Fibroblast of lung (primary cell): Measurements from ENCODE around the gene CD200. TPM values are rescaled to one million over a fixed set of nuclear protein-coding genes. Genes with fewer than 3 reads are reported as not detected.

Experiments
- DNase-seq, 2 donors: peaks; one replicate each; pipeline versions ENCODE4 v3.0.0 to v3.0.0-alpha.2; 2010; ENCODE audit warnings: low read depth in 2 of 2
- H2AFZ ChIP-seq: 2 replicates; pipeline ENCODE4 v1.5.1; 2012; ENCODE audit warnings: low read length, control low read depth, inconsistent platforms
- H3K27ac ChIP-seq: 2 replicates; pipeline ENCODE4 v1.5.1; 2011; ENCODE audit warnings: low read length, control low read depth; ENCODE audit not compliant: insufficient read depth
- H3K27me3 ChIP-seq: 2 replicates; pipeline ENCODE4 v1.5.1; 2011; ENCODE audit warnings: mild to moderate bottlenecking, low read length; ENCODE audit not compliant: control insufficient read depth, insufficient read depth
- H3K36me3 ChIP-seq: 2 replicates; pipeline ENCODE4 v1.5.1; 2011; ENCODE audit warnings: low read length; ENCODE audit not compliant: control insufficient read depth, insufficient read depth
- H3K4me1 ChIP-seq: 2 replicates; pipeline ENCODE4 v1.5.1; 2011; ENCODE audit warnings: low read length; ENCODE audit not compliant: control insufficient read depth, insufficient read depth; ENCODE audit errors: extremely low read depth
- H3K4me2 ChIP-seq: 2 replicates; pipeline ENCODE4 v1.5.1; 2011; ENCODE audit warnings: low read length, control low read depth; ENCODE audit not compliant: insufficient read depth; ENCODE audit errors: extremely low read depth
- H3K4me3 ChIP-seq, 4 experiments: fragments of 200-600 bp in 1 of 4; sonication (generic) in 1 of 4; replicated peaks in 1 of 4; 2 replicates each; pipeline ENCODE4 v1.5.1; 2011 to 2016; ENCODE audit warnings: low read length in 4 of 4, low read depth in 3 of 4, mild to moderate bottlenecking in 3 of 4, control low read depth in 2 of 4, inconsistent platforms in 1 of 4, mixed read lengths in 1 of 4; ENCODE audit not compliant: insufficient read depth in 1 of 4; ENCODE audit errors: control extremely low read depth in 1 of 4
- H3K79me2 ChIP-seq: 2 replicates; pipeline ENCODE4 v1.5.1; 2012; ENCODE audit warnings: mild to moderate bottlenecking, low read length, inconsistent platforms; ENCODE audit not compliant: control insufficient read depth, insufficient read depth
- H3K9ac ChIP-seq: 2 replicates; pipeline ENCODE4 v1.5.1; 2011; ENCODE audit warnings: mild to moderate bottlenecking, low read length, control low read depth; ENCODE audit not compliant: insufficient read depth
- H3K9me3 ChIP-seq: 2 replicates; pipeline ENCODE4 v1.5.1; 2012; ENCODE audit warnings: low read depth, low read length; ENCODE audit not compliant: control insufficient read depth, insufficient read depth
- H4K20me1 ChIP-seq: 2 replicates; pipeline ENCODE4 v1.5.1; 2011; ENCODE audit warnings: low read length; ENCODE audit not compliant: control insufficient read depth, insufficient read depth; ENCODE audit errors: extremely low read depth
- CTCF ChIP-seq, 2 donors: IDR thresholded peaks in 1 of 2; conservative IDR thresholded peaks in 1 of 2; 1 replicate in 1 of 2; 2 replicates in 1 of 2; pipeline ENCODE4 v1.5.1; 2011 to 2012; ENCODE audit warnings: low read length in 2 of 2, control low read depth in 1 of 2, inconsistent platforms in 1 of 2, low read depth in 1 of 2, mild to moderate bottlenecking in 1 of 2
- EZH2 ChIP-seq: IDR thresholded peaks from 2 replicates; pipeline ENCODE4 v1.5.1; 2012; ENCODE audit warnings: low read length, control low read depth, mild to moderate bottlenecking; ENCODE audit errors: missing control alignments
- polyA plus RNA-seq, 2 donors: library from polyadenylated mRNA; depleted of rRNA in 1 of 2; stranded (reverse) in 1 of 2; unstranded in 1 of 2; fragments of >200 nt; gene quantifications; 2 replicates each; pipeline ENCODE4 v1.2.1, GENCODE V29; 2011 to 2012; ENCODE audit warnings: missing spikeins in 1 of 2
- total RNA-seq: library from RNA; depleted of rRNA; stranded (reverse); fragments of >200 nt; gene quantifications from 2 replicates; pipeline ENCODE4 v1.2.1, GENCODE V29; 2014

Gene CD200
- total and polyA plus RNA-seq, 2 donors (not counting 1 experiment from before 2014, with no cell fraction given) = 0.17 to 0.22 TPM

- Histone ChIP-seq H3K9me3 (no peaks in the 10 kb centered on the region), H3K27ac (no peak overlapping the region), H3K27me3 (no peaks in the 10 kb centered on the region), H3K4me1 (no peaks in the 10 kb centered on the region), H3K9ac (no peak overlapping the region), H3K4me3 (no peak overlapping the region), H2AFZ (no peak overlapping the region), H3K79me2 (no peaks in the 10 kb centered on the region), H3K4me2 (no peak overlapping the region), H3K36me3 (no peaks in the 10 kb centered on the region), H4K20me1 (no peaks in the 10 kb centered on the region)
- TF ChIP-seq EZH2 = no peak
- no peak for DNase-seq
Observed at GRCh38 chr3:112349557-112349956, 16.6 kb downstream of the CD200 start.

GRCh38 chr3:112350018-112350810 is 17.3 kb downstream of the CD200 start:
- no peaks in the 10 kb centered on the region for H3K4me1 ChIP-seq
- H2AFZ ChIP-seq = no peak overlapping the region
- no peaks in the 10 kb centered on the region for H3K79me2 ChIP-seq
- TF ChIP-seq CTCF (conservative IDR thresholded peaks at IDR 0.05 in 1 of 2, IDR thresholded peaks at IDR 0.05 in 1 of 2; ENCODE audit: low read depth in 1 of 2, low read length in 2 of 2) = no peak
- no peak for TF ChIP-seq EZH2
- no peak overlapping the region for H3K9ac ChIP-seq
- H3K27ac ChIP-seq = no peak overlapping the region
- no peak overlapping the region for H3K4me2 ChIP-seq
- H3K27me3 ChIP-seq = no peaks in the 10 kb centered on the region
- no peak overlapping the region for H3K4me3 ChIP-seq
- no peak for DNase-seq
- no peaks in the 10 kb centered on the region for H3K9me3 ChIP-seq
- H4K20me1 ChIP-seq = no peaks in the 10 kb centered on the region
- H3K36me3 ChIP-seq = no peaks in the 10 kb centered on the region

GRCh38 chr3:112351036-112351435 is 18.1 kb downstream of the CD200 start:
- no peaks in the 10 kb centered on the region for H3K9me3 ChIP-seq
- H3K9ac ChIP-seq = no peak overlapping the region
- no peak overlapping the region for H3K4me3 ChIP-seq
- no peaks in the 10 kb centered on the region for H3K27me3 ChIP-seq
- no peak for DNase-seq
- no peak overlapping the region for H3K4me2 ChIP-seq
- no peaks in the 10 kb centered on the region for H4K20me1 ChIP-seq
- H3K4me1 ChIP-seq = no peaks in the 10 kb centered on the region
- H3K36me3 ChIP-seq = no peaks in the 10 kb centered on the region
- no peaks in the 10 kb centered on the region for H3K79me2 ChIP-seq
- no peak overlapping the region for H3K27ac ChIP-seq
- no peak overlapping the region for H2AFZ ChIP-seq
- TF ChIP-seq EZH2 (no peak), CTCF (conservative IDR thresholded peaks at IDR 0.05 in 1 of 2, IDR thresholded peaks at IDR 0.05 in 1 of 2; ENCODE audit: low read depth in 1 of 2, low read length in 2 of 2) (no peak)
